Activated CD4-positive, alpha-beta T cell treated with anti-CD3 and anti-CD28 coated beads, Interleukin-2, amount 10 ng/mL, durations not matched to agents 7 days and 5 days (primary cell): ENCODE results near the gene CHID1. TPM values are rescaled to one million over a fixed set of nuclear protein-coding genes. Genes with fewer than 3 reads are reported as not detected.

ENCODE experiments used
- CTCF ChIA-PET: fragments of 350-600 bp; sonication (Branson Sonifier 250); formaldehyde crosslinking; loops from one replicate; lab custom pipeline; 2021; ENCODE audit warnings: antibody characterized with exemption; lab: Charles Lee
- POLR2A ChIA-PET: fragments of 350-600 bp; sonication (Branson Sonifier 250); formaldehyde crosslinking; loops from one replicate; lab custom pipeline; 2021; ENCODE audit warnings: antibody characterized with exemption; lab: Charles Lee
- DNase-seq: peaks from one replicate; pipeline ENCODE4 v3.0.0-alpha.2; 2020
- H3K27ac Mint-ChIP-seq: one replicate; pipeline ENCODE4 v1.8.0; 2021; ENCODE audit warnings: mild to moderate bottlenecking, moderate library complexity, mixed read lengths
- H3K27me3 Mint-ChIP-seq: one replicate; pipeline ENCODE4 v1.8.0; 2021; ENCODE audit warnings: mixed read lengths
- H3K36me3 Mint-ChIP-seq: one replicate; pipeline ENCODE4 v1.8.0; 2021; ENCODE audit warnings: low read depth, mixed read lengths
- H3K4me1 Mint-ChIP-seq: one replicate; pipeline ENCODE4 v1.8.0; 2021; ENCODE audit warnings: mixed read lengths
- H3K4me3 Mint-ChIP-seq: one replicate; pipeline ENCODE4 v1.8.0; 2021; ENCODE audit warnings: mild to moderate bottlenecking, moderate library complexity, mixed read lengths
- H3K9me3 Mint-ChIP-seq: one replicate; pipeline ENCODE4 v1.8.0; 2021; ENCODE audit warnings: mixed read lengths
- total RNA-seq, 2 experiments: library from RNA; stranded (reverse); gene quantifications; one replicate each; pipeline ENCODE4 v1.2.3, GENCODE V29; 2021

The CHID1 gene
- total RNA-seq, 2 experiments from 2014 or later = 42.6 to 45.5 TPM

DNA sequence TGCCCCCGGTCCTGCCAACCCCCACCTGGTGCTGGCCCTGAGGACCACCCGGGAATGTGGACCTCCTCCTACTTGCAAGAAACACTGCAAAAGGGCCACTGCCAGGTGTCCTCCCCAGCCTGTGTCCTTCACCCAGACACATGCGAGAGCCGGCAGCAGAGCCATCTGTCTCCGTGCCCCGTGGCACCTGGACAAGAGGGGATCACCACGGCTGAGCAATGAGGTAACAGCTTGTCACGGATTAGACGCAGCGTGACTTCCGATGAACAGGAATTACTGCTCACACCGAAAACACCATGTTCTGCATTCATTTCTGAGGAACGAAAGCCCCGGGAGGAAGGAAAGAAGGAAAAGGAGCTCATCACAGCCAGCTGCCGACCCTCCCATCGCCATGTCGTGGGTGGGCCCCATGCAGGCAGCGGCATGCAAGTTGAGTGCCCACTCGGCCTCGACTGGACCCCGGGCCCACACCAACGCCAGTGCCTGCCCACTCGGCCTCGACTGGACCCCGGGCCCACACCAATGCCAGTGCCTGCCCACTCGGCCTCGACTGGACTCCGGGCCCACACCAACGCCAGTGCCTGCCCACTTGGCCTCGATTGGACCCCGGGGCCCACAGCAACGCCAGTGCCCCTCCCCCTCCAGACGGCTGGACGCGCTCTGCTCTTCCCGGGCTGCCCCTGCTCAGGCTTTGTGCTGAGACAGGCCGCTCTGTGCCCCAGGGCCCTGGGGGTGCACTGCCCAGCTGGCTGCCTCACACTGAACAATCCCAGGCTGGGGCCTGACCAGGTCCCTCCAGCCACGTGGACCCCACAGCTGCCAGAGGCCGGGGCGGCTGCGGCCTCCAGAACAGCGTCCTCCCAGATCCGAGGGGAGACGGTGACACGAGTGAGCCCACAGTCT is 22.0 kb downstream of the CHID1 start:
- H3K9me3 Mint-ChIP-seq = no peaks in the 10 kb centered on the region
- H3K27ac Mint-ChIP-seq = no peak overlapping the region
- no peak overlapping the region for H3K4me3 Mint-ChIP-seq
- DNase-seq = no peak
- no peaks in the 10 kb centered on the region for H3K36me3 Mint-ChIP-seq
- ChIA-PET CTCF (no interaction called here), POLR2A (no interaction called here)
- no peaks in the 10 kb centered on the region for H3K4me1 Mint-ChIP-seq
- H3K27me3 Mint-ChIP-seq = no peaks in the 10 kb centered on the region

DNA sequence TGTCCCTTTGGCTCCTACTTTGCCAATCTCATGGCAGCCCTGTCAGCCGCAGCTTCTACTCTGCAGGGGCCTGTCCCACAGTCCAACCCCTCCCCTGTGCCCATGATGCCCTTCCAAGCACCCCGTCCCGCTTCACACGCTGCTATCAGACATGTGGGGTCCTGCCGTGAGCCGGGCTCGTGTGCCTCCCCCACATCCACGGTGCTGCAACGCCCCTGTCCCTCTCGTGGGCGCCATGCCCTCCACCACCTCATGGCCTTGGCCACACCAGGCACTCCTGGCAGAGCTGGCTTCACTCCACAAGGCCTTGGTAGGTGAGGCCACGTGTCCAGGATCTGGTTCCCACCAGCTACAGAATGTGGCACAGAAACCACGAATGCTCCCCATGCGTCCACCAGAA is 23.0 kb downstream of the CHID1 start:
- no peak for DNase-seq
- ChIA-PET POLR2A (no interaction called here), CTCF (interaction anchor here (0.5 kb wide), 1 partner anchor 232 kb away, joined by 3 read pairs; no protein-coding TSS in a partner anchor)
- H3K36me3 Mint-ChIP-seq = no peaks in the 10 kb centered on the region
- no peak overlapping the region for H3K4me3 Mint-ChIP-seq
- no peaks in the 10 kb centered on the region for H3K27me3 Mint-ChIP-seq
- no peak overlapping the region for H3K27ac Mint-ChIP-seq
- no peaks in the 10 kb centered on the region for H3K9me3 Mint-ChIP-seq
- peaks cover under 1% of the 10 kb centered on the region for H3K4me1 Mint-ChIP-seq

DNA sequence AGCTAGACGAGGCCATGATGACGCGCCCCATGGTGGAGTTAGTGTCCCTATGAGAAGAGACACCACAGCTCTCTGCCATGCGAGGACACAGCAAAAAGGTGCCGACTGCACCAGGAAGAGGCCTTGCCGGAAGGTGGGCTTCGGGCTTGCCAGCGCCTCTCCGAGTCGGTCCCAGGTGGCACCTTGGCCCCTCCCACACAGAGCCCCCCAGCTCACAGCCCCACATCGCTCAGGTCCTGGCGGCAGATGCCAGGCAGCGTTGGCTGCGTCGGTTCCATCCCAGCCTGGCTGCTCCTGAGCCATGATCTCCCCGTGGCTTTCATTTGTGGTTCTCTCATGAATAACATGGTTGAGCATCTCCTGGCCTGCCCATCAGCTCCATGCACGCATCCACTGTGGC is 24.0 kb downstream of the CHID1 start:
- H3K27me3 Mint-ChIP-seq = no peaks in the 10 kb centered on the region
- no peak for DNase-seq
- no peaks in the 10 kb centered on the region for H3K36me3 Mint-ChIP-seq
- H3K4me1 Mint-ChIP-seq = peaks cover 5% of the 10 kb centered on the region
- ChIA-PET POLR2A (no interaction called here), CTCF (no interaction called here)
- H3K27ac Mint-ChIP-seq = no peak overlapping the region
- no peak overlapping the region for H3K4me3 Mint-ChIP-seq
- H3K9me3 Mint-ChIP-seq = no peaks in the 10 kb centered on the region

DNA sequence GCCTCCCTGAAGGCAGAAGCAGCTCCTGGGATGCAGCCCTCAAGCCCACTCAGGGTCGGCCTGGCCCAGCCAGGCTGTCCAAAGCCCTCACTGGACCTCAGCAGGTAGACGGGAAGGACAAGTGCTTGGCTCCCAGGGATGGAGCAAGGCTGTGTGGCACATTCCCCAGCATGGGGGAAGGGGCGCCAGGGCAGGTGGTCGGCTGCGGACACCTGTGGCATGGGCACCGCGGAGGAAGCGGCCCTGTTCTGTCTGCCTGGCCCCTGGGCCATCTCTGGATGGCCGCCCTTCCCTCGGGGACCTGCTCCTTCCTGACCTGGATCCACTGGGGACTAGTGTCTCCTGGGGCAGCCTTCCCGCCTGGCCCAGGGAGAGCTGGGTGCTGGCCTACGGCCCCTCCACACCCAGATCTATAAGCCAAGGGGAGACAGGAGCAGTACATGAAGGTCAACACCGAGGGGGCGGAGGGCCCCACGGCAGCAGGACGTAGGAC is 26.0 kb downstream of the CHID1 start:
- no peak for DNase-seq
- ChIA-PET CTCF (interaction anchor here (1.0 kb wide), 1 partner anchor 16 kb away, joined by 3 read pairs; no protein-coding TSS in a partner anchor), POLR2A (no interaction called here)
- H3K4me3 Mint-ChIP-seq = no peak overlapping the region
- peaks cover 5% of the 10 kb centered on the region for H3K4me1 Mint-ChIP-seq
- H3K36me3 Mint-ChIP-seq = no peaks in the 10 kb centered on the region
- H3K27me3 Mint-ChIP-seq = no peaks in the 10 kb centered on the region
- no peak overlapping the region for H3K27ac Mint-ChIP-seq
- no peaks in the 10 kb centered on the region for H3K9me3 Mint-ChIP-seq

DNA sequence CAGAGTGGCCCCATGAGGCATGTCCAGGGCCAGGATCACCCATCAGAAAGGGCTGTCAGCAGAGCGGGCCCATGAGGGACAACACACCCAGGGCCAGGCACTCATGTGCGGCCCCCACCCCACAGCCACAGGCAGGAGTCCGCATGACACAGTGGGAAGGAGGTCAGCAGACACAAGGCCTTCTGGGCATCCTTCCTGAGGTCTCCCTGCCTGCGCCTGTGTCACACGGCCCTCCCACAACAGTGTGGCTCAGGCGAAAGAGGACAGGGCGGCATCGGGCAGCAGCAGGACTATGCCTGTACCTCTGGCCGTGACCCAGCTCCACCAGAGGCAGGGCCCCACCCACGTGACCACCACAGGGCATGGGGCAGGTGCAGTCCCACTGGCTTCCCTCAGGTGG is 27.1 kb downstream of the CHID1 start:
- Mint-ChIP-seq H3K4me3 (no peak overlapping the region), H3K9me3 (no peaks in the 10 kb centered on the region), H3K27me3 (no peaks in the 10 kb centered on the region), H3K4me1 (peaks cover 5% of the 10 kb centered on the region), H3K36me3 (peaks cover 2% of the 10 kb centered on the region), H3K27ac (no peak overlapping the region)
- CTCF ChIA-PET = no interaction called here
- POLR2A ChIA-PET = interaction anchor here (0.6 kb wide), 1 partner anchor 13 kb away, joined by 3 read pairs; no protein-coding TSS in a partner anchor
- DNase-seq = no peak

DNA sequence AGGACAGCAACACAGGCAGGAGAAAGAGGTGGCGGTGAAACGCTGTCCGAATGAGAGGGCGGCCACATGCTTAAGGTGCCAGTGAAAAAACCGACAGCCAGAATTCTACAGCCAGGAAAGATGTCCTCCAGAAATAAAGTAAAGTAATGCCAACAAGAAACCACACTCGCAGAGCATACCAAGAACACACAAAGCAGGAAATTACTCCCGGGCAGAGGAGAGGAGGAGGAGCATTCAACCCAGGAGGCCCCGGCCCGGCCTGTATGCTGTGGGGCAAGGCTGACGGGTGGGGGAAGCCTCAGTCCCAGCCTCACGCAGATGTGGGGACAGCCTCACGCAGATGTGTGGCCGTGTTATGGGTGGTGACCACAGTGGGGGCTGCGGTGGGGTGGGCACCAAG is 28.0 kb downstream of the CHID1 start:
- Mint-ChIP-seq H3K36me3 (peaks cover 2% of the 10 kb centered on the region), H3K27ac (peak overlapping the region; percentile 42), H3K9me3 (no peaks in the 10 kb centered on the region), H3K4me3 (no peak overlapping the region), H3K4me1 (peaks cover 5% of the 10 kb centered on the region), H3K27me3 (no peaks in the 10 kb centered on the region)
- ChIA-PET POLR2A (no interaction called here), CTCF (no interaction called here)
- no peak for DNase-seq

DNA sequence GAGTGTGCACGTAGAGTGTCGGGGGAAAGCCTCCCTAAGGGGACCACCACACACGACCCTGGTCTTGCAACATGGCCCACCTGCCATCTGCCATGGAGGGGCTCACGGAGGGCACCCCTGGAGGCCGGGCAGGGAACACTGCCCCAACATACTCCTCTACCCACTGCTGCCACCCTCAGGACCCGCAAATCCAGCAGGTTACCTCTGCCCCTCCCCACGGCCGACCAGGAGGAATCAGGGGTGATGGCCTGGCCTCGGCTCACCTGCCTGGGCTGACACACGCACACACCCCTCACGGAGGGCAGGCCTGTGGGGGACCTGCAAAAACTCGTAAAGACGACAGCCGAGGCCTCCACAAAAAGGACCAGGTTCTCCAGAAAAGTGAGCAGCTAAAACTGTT is 30.2 kb downstream of the CHID1 start:
- Mint-ChIP-seq H3K36me3 (peaks cover 2% of the 10 kb centered on the region), H3K9me3 (no peaks in the 10 kb centered on the region), H3K4me3 (no peak overlapping the region), H3K4me1 (peaks cover 5% of the 10 kb centered on the region), H3K27ac (no peak overlapping the region), H3K27me3 (no peaks in the 10 kb centered on the region)
- no peak for DNase-seq
- ChIA-PET CTCF (no interaction called here), POLR2A (no interaction called here)

DNA sequence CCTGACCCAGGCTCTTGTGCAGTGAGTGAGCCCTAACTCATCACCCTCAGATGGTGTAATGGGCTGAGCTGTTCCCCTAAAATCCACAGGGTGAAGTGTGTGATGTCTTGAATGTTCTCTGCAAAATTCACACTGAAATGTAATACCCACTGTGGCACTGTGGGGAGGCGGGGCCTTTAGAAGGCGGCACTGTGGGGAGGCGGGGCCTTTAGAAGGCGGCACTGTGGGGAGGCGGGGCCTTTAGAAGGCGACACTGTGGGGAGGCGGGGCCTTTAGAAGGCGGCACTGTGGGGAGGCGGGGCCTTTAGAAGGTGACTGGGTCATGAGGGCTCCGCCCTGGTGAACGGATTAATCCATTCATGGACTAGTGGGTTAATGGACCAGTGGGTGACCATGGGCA is 33.0 kb downstream of the CHID1 start:
- H3K9me3 Mint-ChIP-seq = no peaks in the 10 kb centered on the region
- H3K36me3 Mint-ChIP-seq = peaks cover 2% of the 10 kb centered on the region
- H3K4me1 Mint-ChIP-seq = peaks cover 5% of the 10 kb centered on the region
- peak; percentile 24 for DNase-seq
- H3K27me3 Mint-ChIP-seq = no peaks in the 10 kb centered on the region
- ChIA-PET POLR2A (no interaction called here), CTCF (no interaction called here)
- H3K27ac Mint-ChIP-seq = no peak overlapping the region
- H3K4me3 Mint-ChIP-seq = no peak overlapping the region

DNA sequence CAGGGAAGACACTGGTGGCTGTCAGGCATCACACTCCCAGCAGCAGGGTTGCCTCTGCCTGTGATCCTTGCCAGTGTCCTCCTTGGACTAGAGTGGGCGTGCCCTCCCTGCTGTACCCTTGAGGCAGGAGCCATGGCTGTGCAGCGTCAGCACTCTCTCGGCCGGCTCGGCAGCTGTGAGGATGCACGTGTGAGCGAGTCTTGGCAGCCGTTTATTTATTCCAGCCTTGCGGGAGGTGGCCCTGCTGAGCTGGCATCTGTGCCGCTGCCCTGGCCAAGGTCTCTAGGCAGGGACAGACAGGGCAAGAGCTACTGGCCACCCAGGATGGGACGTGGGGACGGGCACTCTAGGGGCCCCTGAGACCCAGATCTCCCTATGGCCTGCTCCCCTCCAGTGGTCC is 34.1 kb downstream of the CHID1 start:
- no peaks in the 10 kb centered on the region for H3K9me3 Mint-ChIP-seq
- no peak overlapping the region for H3K4me3 Mint-ChIP-seq
- no peak for DNase-seq
- peaks cover 2% of the 10 kb centered on the region for H3K36me3 Mint-ChIP-seq
- no peaks in the 10 kb centered on the region for H3K27me3 Mint-ChIP-seq
- ChIA-PET CTCF (no interaction called here), POLR2A (no interaction called here)
- H3K4me1 Mint-ChIP-seq = no peaks in the 10 kb centered on the region
- H3K27ac Mint-ChIP-seq = no peak overlapping the region

DNA sequence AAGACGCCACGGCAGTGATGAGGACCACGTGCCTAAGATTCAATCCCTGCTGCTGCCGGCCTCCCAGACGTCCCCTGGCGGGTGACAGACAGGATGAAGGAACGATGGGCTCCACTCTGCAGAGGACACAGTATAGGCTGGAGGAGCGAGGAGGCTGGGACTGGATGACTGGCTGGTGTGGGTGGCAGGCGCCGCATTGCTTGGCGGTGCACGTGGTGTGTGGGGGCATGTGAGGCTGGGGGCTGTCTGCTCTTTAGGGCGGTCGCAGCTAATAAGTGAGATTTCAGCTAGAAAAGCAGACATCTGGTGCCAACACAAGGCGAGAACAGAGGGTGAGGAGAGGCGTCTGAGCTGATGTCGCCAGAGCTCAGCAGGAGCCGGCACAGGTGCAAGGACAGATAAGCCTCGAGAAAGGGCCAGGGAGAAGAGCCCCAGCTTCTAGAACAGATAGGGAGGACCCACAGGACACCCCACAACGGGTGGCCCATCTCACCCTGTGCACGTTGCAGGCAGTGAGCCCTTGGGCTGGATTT is 34.8 kb downstream of the CHID1 start:
- POLR2A ChIA-PET = no interaction called here

DNA sequence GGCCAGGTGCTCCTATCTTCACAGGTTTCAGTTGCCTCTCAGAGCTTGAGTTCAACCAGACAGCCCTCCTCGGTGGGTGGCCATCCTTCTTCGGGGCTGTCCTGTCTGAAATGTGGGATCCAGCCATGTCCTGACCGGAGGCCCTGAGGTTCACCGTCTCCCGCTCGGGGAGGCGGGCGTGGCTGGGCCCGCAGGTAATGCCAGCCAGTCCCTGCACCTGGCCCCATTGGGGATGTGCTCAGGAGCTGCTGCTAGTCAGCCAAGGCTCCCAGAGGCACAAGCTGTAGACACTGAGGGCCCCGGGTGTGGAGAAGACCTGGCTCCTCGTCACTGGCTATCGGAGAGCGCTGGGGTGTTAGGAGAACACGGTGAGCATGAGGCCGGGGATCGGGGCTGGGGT is 35.4 kb downstream of the CHID1 start:
- H3K27me3 Mint-ChIP-seq = no peaks in the 10 kb centered on the region
- no peak overlapping the region for H3K4me3 Mint-ChIP-seq
- no peak overlapping the region for H3K27ac Mint-ChIP-seq
- POLR2A ChIA-PET = no interaction called here
- no peaks in the 10 kb centered on the region for H3K9me3 Mint-ChIP-seq
- CTCF ChIA-PET = no interaction called here
- DNase-seq = no peak
- H3K4me1 Mint-ChIP-seq = no peaks in the 10 kb centered on the region
- H3K36me3 Mint-ChIP-seq = peaks cover 2% of the 10 kb centered on the region

More for the DNA sequence above, 34.8 kb downstream of the CHID1 start:
- CTCF ChIA-PET = no interaction called here
- Mint-ChIP-seq H3K4me3 (no peak overlapping the region), H3K36me3 (peaks cover 2% of the 10 kb centered on the region), H3K4me1 (no peaks in the 10 kb centered on the region), H3K9me3 (no peaks in the 10 kb centered on the region), H3K27me3 (no peaks in the 10 kb centered on the region), H3K27ac (no peak overlapping the region)
- no peak for DNase-seq

DNA sequence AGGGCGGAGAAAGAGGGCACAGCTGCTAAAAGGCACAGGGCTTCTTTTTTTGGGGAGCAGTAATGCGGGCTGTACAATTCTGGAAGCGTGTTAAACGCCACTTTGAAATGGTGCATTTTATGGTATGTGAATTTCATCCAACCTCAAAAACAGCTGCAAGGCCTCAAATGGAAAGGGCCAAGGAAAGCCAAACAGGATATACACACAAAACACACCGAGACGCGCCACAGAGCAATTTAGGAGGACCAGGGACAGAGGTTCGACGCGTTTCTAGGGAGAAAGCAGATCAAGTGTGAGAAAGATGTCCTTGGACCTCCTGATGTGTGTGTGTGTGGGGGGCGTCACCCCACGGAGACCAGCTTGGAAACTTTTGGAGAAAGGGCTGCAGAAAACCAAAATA is 36.9 kb downstream of the CHID1 start:
- ChIA-PET POLR2A (no interaction called here), CTCF (no interaction called here)
- Mint-ChIP-seq H3K4me1 (no peaks in the 10 kb centered on the region), H3K9me3 (no peaks in the 10 kb centered on the region), H3K4me3 (no peak overlapping the region), H3K27me3 (no peaks in the 10 kb centered on the region), H3K36me3 (no peaks in the 10 kb centered on the region), H3K27ac (no peak overlapping the region)
- DNase-seq = no peak

DNA sequence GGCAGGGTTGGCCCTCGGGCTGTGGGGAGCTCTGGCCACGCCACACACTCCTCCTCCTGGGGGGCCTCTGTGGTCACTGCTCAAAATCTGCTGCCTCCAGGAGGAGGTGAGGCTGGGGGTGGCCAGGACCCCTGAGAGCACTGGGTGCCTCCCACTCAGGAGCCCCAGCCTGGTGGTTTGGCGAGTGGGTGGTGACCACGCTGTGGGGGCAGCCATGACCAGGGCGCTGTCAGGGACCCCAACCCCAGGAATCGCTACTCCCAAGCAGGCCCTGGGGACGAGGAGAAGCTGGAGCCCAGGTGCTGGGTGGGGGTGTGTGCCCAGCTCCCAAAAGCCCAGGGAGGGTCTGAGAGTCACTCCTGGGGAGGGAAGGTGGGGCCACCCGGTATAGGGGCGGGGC is 37.8 kb downstream of the CHID1 start:
- Mint-ChIP-seq H3K4me3 (no peak overlapping the region), H3K27me3 (no peaks in the 10 kb centered on the region), H3K4me1 (no peaks in the 10 kb centered on the region), H3K27ac (no peak overlapping the region), H3K36me3 (no peaks in the 10 kb centered on the region), H3K9me3 (no peaks in the 10 kb centered on the region)
- POLR2A ChIA-PET = no interaction called here
- CTCF ChIA-PET = interaction anchor here (0.9 kb wide), 1 partner anchor 30 kb away, joined by 3 read pairs; no protein-coding TSS in a partner anchor
- no peak for DNase-seq
